Measurements from ENCODE around the gene FAM8A1. TPM values are rescaled to one million over a fixed set of nuclear protein-coding genes. Genes with fewer than 3 reads are reported as not detected.

The FAM8A1 gene
- total and polyA plus RNA-seq, 5 donors: 12.8 to 21.5 (median 21.2) TPM

- H3K4me3 ChIP-seq (ENCODE audit: low read length): no peak overlapping the region
- no peak for ATAC-seq
- WGBS: 29% methylated on average over 1 of the region's 1 CpG
Observed at GRCh38 chr6:17602888-17603287, 2.8 kb downstream of the FAM8A1 start.

DNA sequence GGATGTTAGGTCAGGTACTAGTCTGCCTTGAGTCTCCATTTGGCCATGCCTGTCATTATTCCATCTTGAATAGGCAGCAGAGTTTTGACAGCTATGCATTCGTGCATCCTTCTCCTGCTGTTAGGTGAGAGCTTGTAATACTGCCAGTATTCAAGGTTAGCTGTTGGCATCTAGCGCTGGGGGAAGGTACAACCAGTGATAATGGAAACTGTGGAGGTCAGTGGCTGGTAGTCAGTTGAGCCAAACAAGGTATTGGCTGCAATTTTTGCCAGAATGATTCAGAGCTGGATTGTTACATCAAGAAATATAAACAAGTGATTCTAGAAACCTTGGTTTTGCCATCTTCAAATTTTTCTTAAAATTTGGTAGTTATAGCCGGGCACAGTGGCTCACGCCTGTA lies 6.5 kb downstream of the FAM8A1 start:
- intact Hi-C loops (cut with DNase I): no loop called here
- H3K27ac ChIP-seq (ENCODE audit: low read length): no peak overlapping the region
- WGBS: 96% methylated on average over 4 of the region's 4 CpGs
- DNase-seq (no peak), ATAC-seq (no peak)
- no peak overlapping the region for H3K4me3 ChIP-seq (ENCODE audit: low read length)
- no peaks in the 10 kb centered on the region for H3K9me3 ChIP-seq (ENCODE audit: control insufficient read depth, low read length)
- H3K27me3 ChIP-seq (ENCODE audit: control insufficient read depth, insufficient read depth): no peaks in the 10 kb centered on the region
- H3K4me1 ChIP-seq (ENCODE audit: control insufficient read depth, insufficient read depth, low read length): no peaks in the 10 kb centered on the region

More at GRCh38 chr6:17602888-17603287, 2.8 kb downstream of the FAM8A1 start:
- intact Hi-C loops (cut with DNase I): no loop called here
- no peak for DNase-seq
- Histone ChIP-seq H3K27me3 (ENCODE audit: control insufficient read depth, insufficient read depth) (no peaks in the 10 kb centered on the region), H3K9me3 (ENCODE audit: control insufficient read depth, low read length) (no peaks in the 10 kb centered on the region), H3K27ac (ENCODE audit: low read length) (no peak overlapping the region), H3K4me1 (ENCODE audit: control insufficient read depth, insufficient read depth, low read length) (no peaks in the 10 kb centered on the region)

GRCh38 chr6:17610835-17611234 lies 10.7 kb downstream of the FAM8A1 start:
- Histone ChIP-seq H3K27ac (ENCODE audit: low read length) (no peak overlapping the region), H3K4me3 (ENCODE audit: low read length) (no peak overlapping the region), H3K27me3 (ENCODE audit: control insufficient read depth, insufficient read depth) (no peaks in the 10 kb centered on the region), H3K9me3 (ENCODE audit: control insufficient read depth, low read length) (no peaks in the 10 kb centered on the region), H3K4me1 (ENCODE audit: control insufficient read depth, insufficient read depth, low read length) (no peaks in the 10 kb centered on the region)
- intact Hi-C loops (cut with DNase I): no loop called here
- no peak for ATAC-seq
- DNase-seq: no peak
- 79% methylated on average over 3 of the region's 3 CpGs for WGBS

- H3K4me1 ChIP-seq (ENCODE audit: control insufficient read depth, insufficient read depth, low read length): no peaks in the 10 kb centered on the region
- ATAC-seq (no peak), DNase-seq (no peak)
- intact Hi-C loops (cut with DNase I): no loop called here
- H3K4me3 ChIP-seq (ENCODE audit: low read length): no peak overlapping the region
- no peaks in the 10 kb centered on the region for H3K9me3 ChIP-seq (ENCODE audit: control insufficient read depth, low read length)
- H3K27ac ChIP-seq (ENCODE audit: low read length): no peak overlapping the region
- 82% methylated on average over 4 of the region's 4 CpGs for WGBS
- no peaks in the 10 kb centered on the region for H3K27me3 ChIP-seq (ENCODE audit: control insufficient read depth, insufficient read depth)
Observed at GRCh38 chr6:17612048-17612447, 11.9 kb downstream of the FAM8A1 start.

- intact Hi-C loops (cut with DNase I): no loop called here
- ATAC-seq: no peak
- WGBS: 56% methylated on average over 4 of the region's 4 CpGs
- Histone ChIP-seq H3K9me3 (ENCODE audit: control insufficient read depth, low read length) (no peaks in the 10 kb centered on the region), H3K27me3 (ENCODE audit: control insufficient read depth, insufficient read depth) (no peaks in the 10 kb centered on the region), H3K4me1 (ENCODE audit: control insufficient read depth, insufficient read depth, low read length) (no peaks in the 10 kb centered on the region), H3K27ac (ENCODE audit: low read length) (no peak overlapping the region), H3K4me3 (ENCODE audit: low read length) (no peak overlapping the region)
- DNase-seq: no peak
Observed at GRCh38 chr6:17615794-17616193, 15.7 kb downstream of the FAM8A1 start.

DNA sequence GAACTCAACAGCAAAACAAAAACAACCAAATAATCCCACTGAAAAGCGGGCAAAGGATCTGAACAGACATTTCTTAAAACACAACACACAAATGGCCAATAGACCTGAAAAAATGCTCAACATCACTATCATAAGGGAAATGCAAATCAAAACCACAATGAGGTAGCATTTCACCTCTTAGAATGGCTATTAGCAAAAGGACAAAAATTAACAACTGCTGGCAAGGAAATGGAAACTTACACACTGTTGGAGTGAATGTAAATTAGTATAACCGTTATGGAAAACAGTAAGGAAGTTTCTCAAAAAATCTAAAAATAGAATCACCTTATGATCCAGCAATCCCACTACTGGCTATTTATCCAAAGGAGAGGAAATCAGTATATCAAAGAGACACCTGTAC lies 20.9 kb downstream of the FAM8A1 start:
- Histone ChIP-seq H3K4me1 (ENCODE audit: control insufficient read depth, insufficient read depth, low read length) (peaks cover 3% of the 10 kb centered on the region), H3K27me3 (ENCODE audit: control insufficient read depth, insufficient read depth) (no peaks in the 10 kb centered on the region), H3K9me3 (ENCODE audit: control insufficient read depth, low read length) (no peaks in the 10 kb centered on the region), H3K4me3 (ENCODE audit: low read length) (no peak overlapping the region), H3K27ac (ENCODE audit: low read length) (no peak overlapping the region)
- intact Hi-C loops (cut with DNase I): no loop called here
- no peak for DNase-seq
- no peak for ATAC-seq
- WGBS: 77% methylated on average over 2 of the region's 2 CpGs

DNA sequence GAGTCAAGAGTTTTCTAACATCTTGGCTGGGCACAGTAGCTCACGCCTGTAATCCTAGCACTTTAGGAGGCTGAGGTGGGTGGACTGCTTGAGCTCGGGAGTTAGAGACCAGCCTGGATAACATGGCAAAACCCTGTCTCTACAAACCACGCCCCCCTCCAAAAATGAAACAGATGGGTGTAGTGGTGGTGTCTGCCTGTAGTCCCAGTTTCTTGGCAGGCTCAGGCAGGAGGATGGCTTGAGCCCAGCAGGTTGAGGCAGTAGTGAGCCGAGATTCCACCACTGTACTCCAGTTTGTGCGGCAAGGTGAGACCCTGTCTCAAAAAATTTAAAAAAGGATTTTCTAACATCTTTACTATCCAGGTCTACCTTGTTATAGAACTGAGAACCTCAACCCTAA lies 22.0 kb downstream of the FAM8A1 start:
- peaks cover 3% of the 10 kb centered on the region for H3K4me1 ChIP-seq (ENCODE audit: control insufficient read depth, insufficient read depth, low read length)
- H3K27me3 ChIP-seq (ENCODE audit: control insufficient read depth, insufficient read depth): no peaks in the 10 kb centered on the region
- DNase-seq (no peak), ATAC-seq (peak in 1 of 2 donors; percentile 41)
- intact Hi-C loops (cut with DNase I): no loop called here
- WGBS: 81% methylated on average over 5 of the region's 5 CpGs
- no peak overlapping the region for H3K4me3 ChIP-seq (ENCODE audit: low read length)
- no peak overlapping the region for H3K27ac ChIP-seq (ENCODE audit: low read length)
- no peaks in the 10 kb centered on the region for H3K9me3 ChIP-seq (ENCODE audit: control insufficient read depth, low read length)

DNA sequence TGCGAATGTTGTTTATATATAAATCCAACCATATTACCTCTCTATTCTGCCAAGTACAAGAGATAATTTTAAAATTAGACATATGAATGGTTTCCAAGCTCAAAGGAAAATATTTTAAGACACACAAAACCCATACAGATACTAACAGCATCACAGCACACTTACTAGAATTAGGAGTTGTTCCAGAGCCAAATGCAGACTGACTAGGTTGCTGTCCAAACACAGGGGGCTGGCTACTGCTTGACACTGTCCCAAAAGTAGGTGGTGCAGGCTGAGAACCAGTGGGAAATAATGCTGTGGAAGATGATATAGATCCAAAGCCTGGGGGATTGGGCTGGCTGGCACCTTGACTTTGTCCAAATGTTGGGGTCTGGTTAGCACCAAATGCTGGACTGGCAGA lies 24.3 kb downstream of the FAM8A1 start:
- Histone ChIP-seq H3K9me3 (ENCODE audit: control insufficient read depth, low read length) (no peaks in the 10 kb centered on the region), H3K27me3 (ENCODE audit: control insufficient read depth, insufficient read depth) (no peaks in the 10 kb centered on the region), H3K4me1 (ENCODE audit: control insufficient read depth, insufficient read depth, low read length) (peaks cover 3% of the 10 kb centered on the region), H3K27ac (ENCODE audit: low read length) (no peak overlapping the region), H3K4me3 (ENCODE audit: low read length) (no peak overlapping the region)
- ATAC-seq (peak; percentile 55 to 79), DNase-seq (no peak)
- WGBS: 67% methylated on average over 1 of the region's 1 CpG
- intact Hi-C loops (cut with DNase I): no loop called here

- no peaks in the 10 kb centered on the region for H3K4me1 ChIP-seq (ENCODE audit: control insufficient read depth, insufficient read depth, low read length)
- ATAC-seq: no peak
Observed at GRCh38 chr6:17628873-17629272, 28.8 kb downstream of the FAM8A1 start.

GRCh38 chr6:17629824-17630510 lies 29.9 kb downstream of the FAM8A1 start:
- 81% methylated on average over 8 of the region's 8 CpGs for WGBS
- H3K27me3 ChIP-seq (ENCODE audit: control insufficient read depth, insufficient read depth): no peaks in the 10 kb centered on the region

More at GRCh38 chr6:17628873-17629272, 28.8 kb downstream of the FAM8A1 start:
- Histone ChIP-seq H3K9me3 (ENCODE audit: control insufficient read depth, low read length) (no peaks in the 10 kb centered on the region), H3K4me3 (ENCODE audit: low read length) (no peak overlapping the region), H3K27me3 (ENCODE audit: control insufficient read depth, insufficient read depth) (no peaks in the 10 kb centered on the region), H3K27ac (ENCODE audit: low read length) (no peak overlapping the region)
- intact Hi-C loops (cut with DNase I): no loop called here
- no peak for DNase-seq
- 65% methylated on average over 1 of the region's 1 CpG for WGBS

DNA sequence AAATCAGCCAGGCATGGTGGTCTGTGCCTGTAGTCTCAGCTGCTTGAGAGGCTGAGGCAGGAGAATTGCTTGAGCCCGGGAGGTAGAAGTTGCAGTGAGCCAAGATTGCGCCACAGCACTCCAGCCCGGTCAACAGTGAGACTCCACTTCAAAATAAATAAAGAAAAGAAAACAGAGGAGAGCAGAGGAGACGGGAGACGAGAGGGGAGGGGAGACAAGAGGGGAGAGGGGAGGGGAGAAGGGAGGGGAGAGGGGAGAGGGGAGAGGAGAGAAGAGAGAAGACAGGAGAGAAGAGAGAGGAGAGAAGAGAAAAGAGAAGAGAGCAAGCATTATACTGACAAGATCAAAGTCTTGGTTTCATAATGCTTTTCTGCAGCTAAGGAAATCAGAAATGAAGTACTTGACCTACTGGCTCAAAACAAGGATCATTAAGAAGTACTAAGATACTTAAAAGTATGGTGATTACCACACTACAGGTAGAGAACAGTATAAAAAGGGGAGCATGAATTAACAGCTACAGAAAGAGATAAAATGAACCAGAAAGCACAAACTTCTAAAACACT lies 30.5 kb downstream of the FAM8A1 start:
- WGBS: 55% methylated on average over 5 of the region's 5 CpGs
- Histone ChIP-seq H3K9me3 (ENCODE audit: control insufficient read depth, low read length) (no peaks in the 10 kb centered on the region), H3K27ac (ENCODE audit: low read length) (no peak overlapping the region), H3K4me3 (ENCODE audit: low read length) (no peak overlapping the region), H3K4me1 (ENCODE audit: control insufficient read depth, insufficient read depth, low read length) (no peaks in the 10 kb centered on the region), H3K27me3 (ENCODE audit: control insufficient read depth, insufficient read depth) (no peaks in the 10 kb centered on the region)
- ATAC-seq (no peak), DNase-seq (no peak)
- intact Hi-C loops (cut with DNase I): no loop called here

More at GRCh38 chr6:17629824-17630510, 29.9 kb downstream of the FAM8A1 start:
- Histone ChIP-seq H3K4me1 (ENCODE audit: control insufficient read depth, insufficient read depth, low read length) (no peaks in the 10 kb centered on the region), H3K4me3 (ENCODE audit: low read length) (no peak overlapping the region), H3K9me3 (ENCODE audit: control insufficient read depth, low read length) (no peaks in the 10 kb centered on the region), H3K27ac (ENCODE audit: low read length) (no peak overlapping the region)
- ATAC-seq (no peak), DNase-seq (no peak)
- intact Hi-C loops (cut with DNase I): no loop called here
